GM11168 (cell line): ENCODE data around the gene DRD5.
"Not testable (repeated sequence)": the region's sequence is repeated elsewhere in the genome, so short reads cannot be mapped to it uniquely, and the experiment has no call there.

ENCODE experiments used
- in situ Hi-C: fragments of 300-500 bp; cut with MboI; formaldehyde crosslinking; loops from one replicate; pipeline ENCODE4 v1.12.0; 2022; ENCODE audit warnings: low sequenced_read_pairs; ENCODE audit not compliant: unreplicated experiment

The DRD5 gene

GRCh38 chr4:9781343-9782135 is at the start of gene DRD5:
Gene DRD5, plus strand, starts transcription at chr4:9781634. Its CDS starts 396 bp downstream, at chr4:9782030.
- in situ Hi-C loops: no loop called here

DNA sequence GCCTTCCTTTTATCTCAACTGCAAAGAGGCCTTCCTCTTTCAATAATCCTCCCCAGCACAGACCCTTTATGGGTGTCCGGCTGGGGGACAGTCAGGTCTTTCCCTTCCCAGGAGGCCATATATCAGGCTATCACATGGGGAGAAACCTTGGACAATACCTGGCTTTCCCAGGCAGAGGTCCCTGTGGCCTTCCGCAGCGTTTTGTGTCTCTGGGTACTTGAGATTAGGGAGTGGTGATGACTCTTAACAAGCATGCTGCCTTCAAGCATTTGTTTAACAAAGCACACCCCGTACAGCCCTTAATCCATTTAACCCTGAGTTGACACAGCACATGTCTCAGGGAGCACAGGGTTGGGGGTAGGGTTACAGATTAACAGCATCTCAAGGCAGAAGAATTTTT is 49.2 kb upstream of the DRD5 start:
- in situ Hi-C loops: not testable (repeated sequence)

DNA sequence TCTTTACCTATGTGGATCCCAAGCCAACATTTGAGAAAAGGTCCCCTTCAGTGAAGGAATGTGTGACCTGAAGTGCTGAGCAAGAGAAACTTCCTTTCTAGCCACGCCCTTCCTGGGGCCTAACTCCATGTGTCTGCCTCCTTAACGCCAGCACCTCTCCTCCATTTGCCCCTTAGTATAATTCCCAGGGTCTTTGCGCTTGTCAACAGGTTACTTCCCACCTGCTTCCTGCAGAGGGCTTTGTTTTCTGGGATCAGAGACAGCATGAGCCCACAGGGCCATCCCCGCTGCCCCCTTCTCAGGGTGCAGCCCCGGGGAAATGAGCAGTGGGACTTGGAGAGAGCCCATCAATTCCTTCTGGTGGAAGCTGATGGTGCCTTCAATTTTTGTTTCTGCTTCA is 45.9 kb upstream of the DRD5 start:
- in situ Hi-C loops: no loop called here

GRCh38 chr4:9737280-9737679 is 44.2 kb upstream of the DRD5 start:
- in situ Hi-C loops: not testable (repeated sequence)

- in situ Hi-C loops: not testable (repeated sequence)
These were observed 37.6 kb upstream of the DRD5 start for GRCh38 chr4:9743789-9744188.

DNA sequence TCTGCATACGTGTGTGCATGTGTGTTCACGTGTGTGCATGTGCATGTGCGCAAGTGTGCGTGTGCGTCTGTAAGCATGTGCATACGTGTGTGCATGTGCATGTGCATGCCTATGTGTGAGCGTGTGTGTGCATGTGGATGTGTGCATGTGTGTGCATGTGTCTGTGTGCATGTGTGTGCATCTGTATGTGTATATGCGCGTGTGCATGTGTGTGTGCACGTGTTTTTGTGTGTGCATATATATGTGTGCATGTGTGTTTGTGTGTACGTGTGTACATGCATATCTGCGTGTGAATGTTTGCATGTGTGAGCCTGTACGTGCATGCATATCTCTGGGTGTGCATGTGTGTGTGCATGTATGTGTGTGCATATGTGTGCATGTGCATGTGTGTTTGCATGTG is 35.7 kb upstream of the DRD5 start:
- in situ Hi-C loops: no loop called here

GRCh38 chr4:9758641-9759317 is 22.7 kb upstream of the DRD5 start:
- in situ Hi-C loops: no loop called here

DNA sequence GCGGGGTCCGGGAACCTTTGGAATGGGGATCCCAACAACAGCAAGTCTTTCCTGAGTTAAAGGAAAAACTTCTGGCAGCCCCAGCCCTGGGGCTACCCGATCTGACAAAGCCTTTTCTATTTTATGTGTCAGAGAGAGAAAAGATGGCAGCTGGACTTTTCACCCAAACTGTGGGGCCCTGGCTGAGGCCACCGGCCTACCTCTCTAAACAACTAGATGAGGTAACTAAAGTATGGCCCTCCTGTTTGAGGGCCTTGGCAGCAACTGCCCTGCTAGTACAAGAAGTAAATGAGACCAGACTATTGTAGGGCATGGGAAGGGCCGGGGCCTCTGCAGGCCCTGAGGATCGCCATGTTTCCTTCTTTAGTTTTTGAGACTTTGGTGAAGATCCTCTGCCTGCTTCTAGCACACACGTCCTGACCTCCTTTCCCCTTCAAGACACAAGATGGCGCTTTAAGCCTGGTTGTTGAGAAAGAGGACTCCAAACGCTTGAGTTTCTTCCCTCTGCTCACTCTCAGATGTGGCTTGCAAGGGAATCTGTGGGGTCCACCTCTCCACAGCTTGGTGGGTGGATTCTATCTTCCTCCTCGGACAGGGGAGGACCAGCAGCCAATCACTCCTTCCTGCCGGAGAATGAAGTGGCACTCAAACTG is 18.5 kb upstream of the DRD5 start:
- in situ Hi-C loops: loop anchor here (5.0 kb wide), 1 partner anchor 254 kb away; no protein-coding TSS in a partner anchor

- in situ Hi-C loops: loop anchor here (5.0 kb wide), 1 partner anchor 253 kb away; no protein-coding TSS in a partner anchor
These were observed 17.2 kb upstream of the DRD5 start for GRCh38 chr4:9764155-9764696.

DNA sequence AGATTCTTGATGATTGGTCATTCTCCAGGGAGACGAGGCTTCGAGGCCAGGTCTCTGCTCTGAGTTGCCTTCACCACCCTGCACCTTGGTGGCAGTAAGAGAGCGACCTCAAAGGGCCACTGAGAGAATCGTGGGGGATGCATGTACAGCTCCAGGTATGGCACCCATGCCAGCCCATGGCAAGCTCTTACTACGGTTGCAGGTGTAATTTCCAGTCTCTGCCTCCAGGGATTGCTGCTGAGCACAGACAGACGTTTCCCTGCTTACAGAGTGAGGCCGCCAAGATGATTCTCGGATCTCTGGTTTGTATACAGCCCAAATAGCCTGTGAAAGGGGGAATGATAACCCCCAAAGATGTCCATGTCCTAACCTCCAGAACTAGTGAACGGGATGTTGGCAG is 16.3 kb upstream of the DRD5 start:
- in situ Hi-C loops: no loop called here

- in situ Hi-C loops: no loop called here
These were observed 12.1 kb upstream of the DRD5 start for GRCh38 chr4:9769321-9769720.

DNA sequence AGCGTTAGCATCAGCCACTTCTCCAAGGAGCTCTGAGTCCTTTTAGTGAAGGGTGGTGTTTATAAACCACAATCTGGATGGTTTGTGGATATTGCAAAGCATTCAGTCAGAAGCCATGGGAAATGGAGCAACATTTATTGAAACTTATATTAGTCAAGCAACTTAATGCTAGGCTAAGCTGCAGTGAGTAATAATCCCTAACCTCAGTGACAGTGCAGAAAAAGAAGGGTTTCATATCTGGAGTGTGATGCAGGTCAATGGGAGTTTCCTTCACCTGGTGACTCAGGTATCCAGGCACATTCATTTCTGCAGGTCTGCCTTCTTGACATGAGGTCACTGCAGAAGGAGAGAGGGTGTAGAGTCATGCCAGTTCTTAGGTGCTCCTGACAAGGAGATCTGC is 10.4 kb upstream of the DRD5 start:
- in situ Hi-C loops: no loop called here

DNA sequence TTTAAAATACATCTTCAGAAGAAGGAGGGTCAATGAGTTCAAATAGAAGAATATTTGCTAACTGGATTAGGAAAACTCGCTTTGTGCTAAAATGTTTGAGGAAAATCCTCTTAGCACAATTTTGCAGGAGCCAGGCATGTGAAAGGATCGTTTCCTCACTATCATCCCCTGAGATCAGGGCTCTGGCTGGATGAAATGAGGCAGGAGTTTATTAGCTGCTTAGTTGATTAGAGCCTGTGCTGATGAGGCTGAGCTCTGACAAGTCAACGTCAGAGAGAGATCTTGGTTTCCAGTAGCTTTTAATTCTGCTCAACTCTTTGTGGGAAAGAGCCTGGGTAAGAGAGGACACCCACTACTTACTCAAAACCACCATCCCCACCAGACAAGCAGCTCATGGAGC is 8.0 kb upstream of the DRD5 start:
- in situ Hi-C loops: no loop called here

- in situ Hi-C loops: no loop called here
These were observed 652 bp downstream of the DRD5 start for GRCh38 chr4:9782136-9782436.

GRCh38 chr4:9785891-9786290 is 4.5 kb downstream of the DRD5 start:
- in situ Hi-C loops: not testable (repeated sequence)

DNA sequence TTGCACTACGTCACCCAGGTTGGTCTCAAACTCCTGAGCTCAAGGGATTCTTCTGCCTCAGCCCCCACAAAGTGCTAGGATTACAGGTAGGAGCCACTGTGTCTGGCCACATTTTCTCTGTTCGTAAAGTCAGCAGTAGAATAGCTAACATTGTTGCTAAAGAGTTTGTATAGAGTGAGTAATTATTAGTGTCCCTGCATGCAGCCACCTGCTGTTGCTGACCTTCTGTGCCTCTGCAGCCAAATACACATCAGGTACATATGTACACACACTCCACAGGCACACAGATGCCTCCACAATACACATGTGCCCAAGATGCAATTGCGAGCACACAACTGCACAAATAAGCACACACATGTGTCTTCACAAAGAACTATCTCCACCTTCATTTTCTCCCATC is 10.9 kb downstream of the DRD5 start:
- in situ Hi-C loops: no loop called here

DNA sequence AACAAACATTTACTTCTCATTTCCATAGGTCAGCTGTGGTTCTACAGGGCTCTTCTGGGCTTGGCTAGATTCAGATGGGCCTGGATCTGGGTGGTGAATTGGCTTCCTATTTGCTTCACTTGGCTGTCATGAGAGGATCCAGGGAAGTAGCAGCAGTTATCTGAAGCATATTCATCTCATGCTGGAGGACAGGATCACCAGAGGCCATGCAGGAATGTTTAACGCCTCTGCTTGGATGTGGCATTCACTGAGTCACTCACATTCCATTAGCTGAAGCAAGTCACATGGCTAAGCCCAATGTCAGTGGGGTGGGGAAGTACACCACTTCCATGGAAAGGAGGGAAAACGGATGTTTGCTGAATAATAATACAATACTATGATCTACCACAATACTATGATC is 15.2 kb downstream of the DRD5 start:
- in situ Hi-C loops: not testable (repeated sequence)

- in situ Hi-C loops: no loop called here
These were observed 19.4 kb downstream of the DRD5 start for GRCh38 chr4:9800848-9801247.

DNA sequence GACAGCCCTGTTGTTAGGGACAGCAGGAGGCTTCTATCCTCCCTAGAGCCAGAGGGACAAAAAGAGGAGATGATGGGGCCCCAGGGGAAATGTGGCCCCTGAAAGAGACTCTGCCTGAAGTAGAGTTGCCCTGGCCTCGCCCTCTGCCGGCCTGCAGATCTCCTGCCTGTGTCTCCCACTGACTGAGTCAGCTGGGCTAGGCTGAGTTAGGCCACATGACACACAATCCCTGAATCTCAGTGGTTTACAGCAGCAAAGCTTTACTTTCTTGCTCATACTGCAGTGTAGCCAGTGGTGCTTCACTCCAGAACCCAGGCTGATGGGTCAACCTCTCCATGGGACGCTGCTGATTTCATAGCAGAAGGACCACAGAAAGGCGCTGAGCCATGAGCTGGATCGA is 23.5 kb downstream of the DRD5 start:
- in situ Hi-C loops: no loop called here

DNA sequence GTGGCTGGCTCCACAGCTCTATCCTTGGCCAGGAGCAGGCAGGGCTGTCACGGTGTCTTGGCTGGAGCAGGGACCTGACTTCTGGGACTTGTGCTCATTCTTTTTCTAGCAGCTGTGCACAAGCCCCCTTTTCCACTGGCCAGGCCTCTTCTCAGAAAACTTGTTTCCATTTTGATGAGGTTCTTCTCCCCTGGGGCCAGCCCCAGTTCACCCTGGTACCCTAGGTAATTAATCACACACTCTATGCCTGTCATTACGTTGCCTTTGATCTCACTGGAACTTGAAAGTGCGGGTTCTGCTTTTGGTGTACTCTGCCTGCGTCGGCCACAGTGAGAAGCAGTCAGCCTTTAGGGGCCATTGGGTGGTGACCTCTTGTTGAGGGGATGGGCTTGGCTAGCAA is 26.6 kb downstream of the DRD5 start:
- in situ Hi-C loops: no loop called here

GRCh38 chr4:9811806-9812205 is 30.4 kb downstream of the DRD5 start:
- in situ Hi-C loops: no loop called here
